OCI-LY1 (cell line): ENCODE results near the gene GPR33.

ENCODE experiments used
- EZH2 ChIP-seq: fragments of 200-600 bp; sonication (generic), shearing (Covaris generic); IDR thresholded peaks from 2 replicates; pipeline ENCODE4 v1.8.0; 2017; ENCODE audit warnings: borderline replicate concordance, mixed run types, mild to moderate bottlenecking, antibody characterized with exemption, low read length, moderate library complexity, mixed read lengths
- TF ChIP-seq, protein P1 (sequence below): fragments of 200-600 bp; sonication (generic), shearing (Covaris generic); IDR thresholded peaks from 2 replicates; pipeline ENCODE4 v1.5.1; 2017; ENCODE audit warnings: mild to moderate bottlenecking, antibody characterized with exemption, low read length, moderate library complexity, mixed read lengths

DNA sequence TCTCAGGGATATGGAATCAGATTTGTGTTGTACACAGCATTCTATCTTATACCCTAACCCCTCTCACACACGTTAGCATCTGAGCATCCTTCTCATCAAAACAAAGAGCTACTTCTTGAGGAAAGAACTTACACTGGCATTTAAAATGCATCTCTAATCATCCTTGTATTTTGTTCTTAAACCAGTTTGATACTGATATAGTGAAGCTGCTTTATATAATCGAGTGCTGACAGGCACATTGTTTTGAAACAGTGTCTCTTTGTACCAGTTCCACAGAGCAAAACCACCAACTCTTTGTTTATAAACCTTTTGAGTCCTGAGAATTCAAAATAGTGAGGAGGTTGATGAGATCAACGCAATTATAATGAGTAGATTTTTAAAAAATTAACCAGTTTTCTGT, 8.8 kb downstream of the GPR33 start:
- TF ChIP-seq, protein P1, sequence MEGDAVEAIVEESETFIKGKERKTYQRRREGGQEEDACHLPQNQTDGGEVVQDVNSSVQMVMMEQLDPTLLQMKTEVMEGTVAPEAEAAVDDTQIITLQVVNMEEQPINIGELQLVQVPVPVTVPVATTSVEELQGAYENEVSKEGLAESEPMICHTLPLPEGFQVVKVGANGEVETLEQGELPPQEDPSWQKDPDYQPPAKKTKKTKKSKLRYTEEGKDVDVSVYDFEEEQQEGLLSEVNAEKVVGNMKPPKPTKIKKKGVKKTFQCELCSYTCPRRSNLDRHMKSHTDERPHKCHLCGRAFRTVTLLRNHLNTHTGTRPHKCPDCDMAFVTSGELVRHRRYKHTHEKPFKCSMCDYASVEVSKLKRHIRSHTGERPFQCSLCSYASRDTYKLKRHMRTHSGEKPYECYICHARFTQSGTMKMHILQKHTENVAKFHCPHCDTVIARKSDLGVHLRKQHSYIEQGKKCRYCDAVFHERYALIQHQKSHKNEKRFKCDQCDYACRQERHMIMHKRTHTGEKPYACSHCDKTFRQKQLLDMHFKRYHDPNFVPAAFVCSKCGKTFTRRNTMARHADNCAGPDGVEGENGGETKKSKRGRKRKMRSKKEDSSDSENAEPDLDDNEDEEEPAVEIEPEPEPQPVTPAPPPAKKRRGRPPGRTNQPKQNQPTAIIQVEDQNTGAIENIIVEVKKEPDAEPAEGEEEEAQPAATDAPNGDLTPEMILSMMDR, result no peak
- TF ChIP-seq EZH2, result no peak
